PFSK-1 (cell line): ENCODE measurements around the gene GMPR.

Source experiments
- FOXP2 ChIP-seq: optimal IDR thresholded peaks from 2 replicates; pipeline ENCODE3; 2011; ENCODE audit warnings: borderline replicate concordance, control low read depth, inconsistent platforms; ENCODE audit not compliant: insufficient read depth; ENCODE audit errors: extremely low read length, extremely low read depth
- POLR2AphosphoS5 ChIP-seq: IDR thresholded peaks from 2 replicates; pipeline ENCODE4 v1.6.1; 2012; ENCODE audit warnings: low read depth, mild to moderate bottlenecking, control low read depth, low read length, moderate library complexity
- SIN3A ChIP-seq: IDR thresholded peaks from 2 replicates; pipeline ENCODE4 v1.6.1; 2012; ENCODE audit warnings: mild to moderate bottlenecking, low read length, moderate library complexity, borderline replicate concordance; ENCODE audit not compliant: insufficient read depth
- TAF1 ChIP-seq: IDR thresholded peaks from 2 replicates; pipeline ENCODE4 v1.6.1; 2012; ENCODE audit warnings: low read length, control low read depth, borderline replicate concordance; ENCODE audit not compliant: insufficient read depth
- TF ChIP-seq, protein P1 (sequence below), 2 experiments: IDR thresholded peaks; 2 replicates each; pipeline versions ENCODE4 v1.6.1 to v1.8.0; 2011 to 2012; ENCODE audit warnings: low read depth in 2 of 2, low read length in 2 of 2, control low read depth in 1 of 2, inconsistent platforms in 1 of 2, mild to moderate bottlenecking in 1 of 2, moderate library complexity in 1 of 2; ENCODE audit not compliant: insufficient read depth in 1 of 2

DNA sequence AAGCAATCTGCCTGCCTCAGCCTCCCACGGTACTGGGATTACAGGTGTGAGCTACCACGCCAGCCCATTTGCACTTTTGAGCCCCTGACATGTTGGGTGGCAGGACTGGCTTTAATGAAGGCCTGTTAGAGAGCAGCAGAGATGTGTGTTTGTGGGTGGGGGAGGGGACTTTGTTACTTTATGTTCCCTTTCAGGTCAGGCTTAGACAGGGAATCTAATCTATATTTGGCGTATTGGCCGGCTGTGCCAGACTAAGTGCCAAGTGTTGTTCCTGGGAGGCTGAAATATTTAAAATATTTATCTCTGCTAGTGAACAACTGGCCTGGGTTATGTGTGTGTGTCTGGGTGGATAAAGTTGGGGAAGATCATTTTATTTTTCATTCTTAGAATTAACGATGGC, 6.1 kb downstream of the GMPR start:
- TF ChIP-seq, protein P1, sequence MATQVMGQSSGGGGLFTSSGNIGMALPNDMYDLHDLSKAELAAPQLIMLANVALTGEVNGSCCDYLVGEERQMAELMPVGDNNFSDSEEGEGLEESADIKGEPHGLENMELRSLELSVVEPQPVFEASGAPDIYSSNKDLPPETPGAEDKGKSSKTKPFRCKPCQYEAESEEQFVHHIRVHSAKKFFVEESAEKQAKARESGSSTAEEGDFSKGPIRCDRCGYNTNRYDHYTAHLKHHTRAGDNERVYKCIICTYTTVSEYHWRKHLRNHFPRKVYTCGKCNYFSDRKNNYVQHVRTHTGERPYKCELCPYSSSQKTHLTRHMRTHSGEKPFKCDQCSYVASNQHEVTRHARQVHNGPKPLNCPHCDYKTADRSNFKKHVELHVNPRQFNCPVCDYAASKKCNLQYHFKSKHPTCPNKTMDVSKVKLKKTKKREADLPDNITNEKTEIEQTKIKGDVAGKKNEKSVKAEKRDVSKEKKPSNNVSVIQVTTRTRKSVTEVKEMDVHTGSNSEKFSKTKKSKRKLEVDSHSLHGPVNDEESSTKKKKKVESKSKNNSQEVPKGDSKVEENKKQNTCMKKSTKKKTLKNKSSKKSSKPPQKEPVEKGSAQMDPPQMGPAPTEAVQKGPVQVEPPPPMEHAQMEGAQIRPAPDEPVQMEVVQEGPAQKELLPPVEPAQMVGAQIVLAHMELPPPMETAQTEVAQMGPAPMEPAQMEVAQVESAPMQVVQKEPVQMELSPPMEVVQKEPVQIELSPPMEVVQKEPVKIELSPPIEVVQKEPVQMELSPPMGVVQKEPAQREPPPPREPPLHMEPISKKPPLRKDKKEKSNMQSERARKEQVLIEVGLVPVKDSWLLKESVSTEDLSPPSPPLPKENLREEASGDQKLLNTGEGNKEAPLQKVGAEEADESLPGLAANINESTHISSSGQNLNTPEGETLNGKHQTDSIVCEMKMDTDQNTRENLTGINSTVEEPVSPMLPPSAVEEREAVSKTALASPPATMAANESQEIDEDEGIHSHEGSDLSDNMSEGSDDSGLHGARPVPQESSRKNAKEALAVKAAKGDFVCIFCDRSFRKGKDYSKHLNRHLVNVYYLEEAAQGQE (IDR thresholded peaks at IDR 0.05; ENCODE audit: insufficient read depth in 1 of 2, low read depth in 2 of 2, low read length in 2 of 2) = no peak
- TF ChIP-seq POLR2AphosphoS5 (no peak), SIN3A (no peak), TAF1 (no peak), FOXP2 (no peak)
